A549 treated with AZD2906 at 1 μM for 4 hours (cell line): Measurements from ENCODE around the gene EIF4ENIF1. TPM values are rescaled to one million over a fixed set of nuclear protein-coding genes. Genes with fewer than 3 reads are reported as not detected.

Experiments
- total RNA-seq: library from RNA; stranded (reverse); fragments of 200-300 nt; extraction: Qiagen RNA extraction; gene quantifications from 5 replicates; pipeline ENCODE4 v1.2.3, GENCODE V29; 2022

The EIF4ENIF1 gene, protein sequence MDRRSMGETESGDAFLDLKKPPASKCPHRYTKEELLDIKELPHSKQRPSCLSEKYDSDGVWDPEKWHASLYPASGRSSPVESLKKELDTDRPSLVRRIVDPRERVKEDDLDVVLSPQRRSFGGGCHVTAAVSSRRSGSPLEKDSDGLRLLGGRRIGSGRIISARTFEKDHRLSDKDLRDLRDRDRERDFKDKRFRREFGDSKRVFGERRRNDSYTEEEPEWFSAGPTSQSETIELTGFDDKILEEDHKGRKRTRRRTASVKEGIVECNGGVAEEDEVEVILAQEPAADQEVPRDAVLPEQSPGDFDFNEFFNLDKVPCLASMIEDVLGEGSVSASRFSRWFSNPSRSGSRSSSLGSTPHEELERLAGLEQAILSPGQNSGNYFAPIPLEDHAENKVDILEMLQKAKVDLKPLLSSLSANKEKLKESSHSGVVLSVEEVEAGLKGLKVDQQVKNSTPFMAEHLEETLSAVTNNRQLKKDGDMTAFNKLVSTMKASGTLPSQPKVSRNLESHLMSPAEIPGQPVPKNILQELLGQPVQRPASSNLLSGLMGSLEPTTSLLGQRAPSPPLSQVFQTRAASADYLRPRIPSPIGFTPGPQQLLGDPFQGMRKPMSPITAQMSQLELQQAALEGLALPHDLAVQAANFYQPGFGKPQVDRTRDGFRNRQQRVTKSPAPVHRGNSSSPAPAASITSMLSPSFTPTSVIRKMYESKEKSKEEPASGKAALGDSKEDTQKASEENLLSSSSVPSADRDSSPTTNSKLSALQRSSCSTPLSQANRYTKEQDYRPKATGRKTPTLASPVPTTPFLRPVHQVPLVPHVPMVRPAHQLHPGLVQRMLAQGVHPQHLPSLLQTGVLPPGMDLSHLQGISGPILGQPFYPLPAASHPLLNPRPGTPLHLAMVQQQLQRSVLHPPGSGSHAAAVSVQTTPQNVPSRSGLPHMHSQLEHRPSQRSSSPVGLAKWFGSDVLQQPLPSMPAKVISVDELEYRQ
- total RNA-seq = 12.6 to 16.0 TPM (median 14.5 TPM) in 5 replicates

DNA sequence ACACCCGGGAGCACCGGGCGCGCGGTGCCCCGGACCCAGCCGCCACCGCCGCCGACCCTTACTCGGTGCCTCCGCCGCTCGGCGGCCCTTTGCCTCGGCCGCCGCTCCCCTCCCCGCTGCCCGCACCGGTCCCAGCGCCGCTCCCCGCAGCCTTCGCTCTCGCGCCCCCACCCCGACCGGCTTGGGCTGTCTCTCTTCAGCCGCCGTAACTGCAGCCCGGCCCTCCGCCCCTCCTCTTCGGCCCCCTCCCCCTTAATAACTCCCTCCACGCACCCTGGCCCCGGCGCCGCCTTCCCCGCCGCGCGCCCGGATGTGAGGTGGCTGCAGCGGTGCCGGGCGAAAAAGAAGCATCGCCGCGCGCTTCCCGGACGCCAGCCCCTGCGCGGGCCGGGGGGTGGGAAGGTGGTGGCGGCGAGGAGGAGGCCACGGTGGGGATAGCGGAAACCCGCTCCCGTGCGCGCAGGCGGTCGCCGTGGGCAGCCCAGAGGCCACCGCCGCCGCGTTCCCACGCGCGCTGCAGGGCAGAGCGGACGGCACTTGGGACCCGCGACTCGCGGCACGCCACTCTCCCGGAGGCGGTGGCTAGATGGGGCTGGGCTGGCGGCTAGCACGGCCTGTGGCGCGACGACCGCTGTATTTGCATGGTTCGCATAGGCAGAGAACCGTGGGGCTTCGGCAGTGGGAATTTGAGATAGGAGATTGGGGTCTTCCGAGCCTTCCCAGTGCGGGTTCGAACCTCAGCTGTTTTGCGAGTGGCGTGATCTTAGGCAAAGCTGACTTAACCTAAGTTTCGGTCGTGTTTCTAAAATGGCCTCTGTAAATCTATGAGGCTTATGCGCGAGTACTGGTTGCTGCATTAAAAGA lies at the start of gene EIF4ENIF1:
Gene EIF4ENIF1 (minus strand): TSS at position 211 of the 864 bp plus-strand sequence. CDS start 1,124 bp downstream, outside the sequence.

DNA sequence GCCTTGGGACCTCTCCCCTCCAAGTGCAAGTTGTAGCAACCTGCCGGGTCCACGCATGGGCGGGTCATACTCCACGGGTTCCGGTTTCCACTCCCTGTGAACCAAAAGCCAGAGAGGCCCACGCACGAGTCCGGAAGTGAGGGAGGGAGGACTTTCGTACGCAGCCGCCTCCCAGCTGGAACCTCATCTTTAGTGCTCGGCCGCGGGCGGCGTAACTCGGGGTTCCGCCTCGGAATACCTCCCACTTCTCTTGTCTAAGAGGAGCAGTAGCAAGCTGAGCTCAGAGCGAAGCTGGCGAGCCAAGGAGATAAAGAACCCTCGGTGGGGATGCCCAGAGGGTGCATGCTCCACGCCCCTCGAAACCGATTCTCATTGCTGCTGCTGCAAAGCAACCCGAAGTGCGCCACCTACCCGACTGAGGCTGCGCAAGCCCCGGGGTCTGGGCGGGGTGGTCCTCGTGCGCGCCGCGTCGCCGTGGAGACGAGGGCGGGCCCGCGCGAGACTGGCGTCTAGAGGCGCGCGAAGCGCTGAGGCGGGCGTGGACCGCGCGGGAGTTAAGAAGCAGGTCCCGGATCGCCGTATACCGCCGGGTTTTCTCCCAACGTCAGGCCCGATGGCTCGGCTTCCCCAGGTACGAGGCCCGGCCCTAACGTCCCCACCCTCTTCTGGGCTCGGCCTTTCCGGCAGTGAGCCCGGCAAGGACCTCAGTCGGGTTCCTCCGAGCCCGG lies 6.5 kb upstream of the EIF4ENIF1 start, which contains the start of gene SFI1:
Gene SFI1 (plus strand): TSS at position 530 of the 728 bp plus-strand sequence. CDS start 11,749 bp downstream, outside the sequence.

DNA sequence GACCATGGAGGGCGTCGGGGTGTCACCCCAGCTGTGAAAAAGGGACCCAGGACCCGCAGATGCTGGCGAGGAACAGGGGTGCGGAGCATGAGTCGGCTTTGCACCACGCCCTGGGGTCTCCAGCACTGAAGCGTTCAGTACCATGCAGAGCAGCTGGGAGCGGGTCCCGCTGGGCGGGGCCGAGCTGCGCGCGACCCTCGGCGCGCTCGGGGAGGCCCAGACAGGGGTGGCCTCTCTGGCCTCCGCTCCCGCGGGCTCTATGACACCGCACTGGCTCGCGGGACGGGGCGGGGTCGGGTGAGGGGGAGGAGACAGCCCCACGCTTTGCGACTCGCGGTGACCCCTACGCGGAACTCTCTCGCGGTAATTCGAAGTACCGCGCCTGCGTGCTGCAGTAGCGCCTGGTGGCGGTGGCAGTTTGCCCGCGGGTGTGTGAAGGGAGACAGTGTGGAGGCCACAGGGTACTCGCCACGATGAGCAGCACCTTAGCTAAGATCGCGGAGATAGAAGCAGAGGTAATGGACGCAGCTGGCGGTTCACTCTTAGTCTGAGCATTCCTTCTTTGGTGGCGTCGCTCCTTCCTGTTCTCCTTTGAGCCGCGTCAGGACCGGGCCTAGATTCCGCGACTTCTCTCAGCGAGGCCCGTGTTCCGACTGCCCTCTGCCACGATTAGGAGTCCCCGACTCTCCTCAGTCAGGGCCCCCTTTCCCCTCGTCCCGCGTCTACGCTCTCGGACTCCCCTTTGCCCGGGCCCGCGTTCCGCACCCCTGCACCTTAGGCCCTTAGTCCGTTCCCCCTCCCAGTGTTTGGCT lies 90.2 kb downstream of the EIF4ENIF1 start, which contains the start of gene DRG1:
Gene DRG1 (plus strand): TSS at position 394 of the 812 bp plus-strand sequence. CDS start 80 bp downstream, at position 474.

Other genes starting within 250 kb of the EIF4ENIF1 start
- 0.58 to 0.84 TPM (median 0.60 TPM) in 5 replicates for gene PIK3IP1, start 197.4 kb downstream of the EIF4ENIF1 start, total RNA-seq
- gene PATZ1, start 143.5 kb downstream of the EIF4ENIF1 start, total RNA-seq = 18.5 to 21.9 TPM (median 21.2 TPM) in 5 replicates
- gene DRG1, start 90.2 kb downstream of the EIF4ENIF1 start, total RNA-seq = 51.3 to 88.7 TPM (median 56.1 TPM) in 5 replicates
- 8.0 to 11.1 TPM (median 9.3 TPM) in 5 replicates for gene SFI1, start 6.7 kb upstream of the EIF4ENIF1 start, total RNA-seq
- gene PISD, start 172.4 kb upstream of the EIF4ENIF1 start, total RNA-seq = 25.5 to 28.9 TPM (median 28.2 TPM) in 5 replicates